SKM-1 (cell line): ENCODE measurements around the gene ADARB2.

Source experiments
- DNase-seq: peaks from one replicate; lab custom pipeline; 2025; ENCODE audit not compliant: unreplicated experiment; lab: John Stamatoyannopoulos, UW

Gene ADARB2

GRCh38 chr10:1151076-1152033 lies 586.0 kb downstream of the ADARB2 start:
- no peak for DNase-seq

- DNase-seq = no peak
Measured at GRCh38 chr10:1150638-1150955, 586.7 kb downstream of the ADARB2 start.

- no peak for DNase-seq
Measured at GRCh38 chr10:1149793-1150637, 587.3 kb downstream of the ADARB2 start.

DNA sequence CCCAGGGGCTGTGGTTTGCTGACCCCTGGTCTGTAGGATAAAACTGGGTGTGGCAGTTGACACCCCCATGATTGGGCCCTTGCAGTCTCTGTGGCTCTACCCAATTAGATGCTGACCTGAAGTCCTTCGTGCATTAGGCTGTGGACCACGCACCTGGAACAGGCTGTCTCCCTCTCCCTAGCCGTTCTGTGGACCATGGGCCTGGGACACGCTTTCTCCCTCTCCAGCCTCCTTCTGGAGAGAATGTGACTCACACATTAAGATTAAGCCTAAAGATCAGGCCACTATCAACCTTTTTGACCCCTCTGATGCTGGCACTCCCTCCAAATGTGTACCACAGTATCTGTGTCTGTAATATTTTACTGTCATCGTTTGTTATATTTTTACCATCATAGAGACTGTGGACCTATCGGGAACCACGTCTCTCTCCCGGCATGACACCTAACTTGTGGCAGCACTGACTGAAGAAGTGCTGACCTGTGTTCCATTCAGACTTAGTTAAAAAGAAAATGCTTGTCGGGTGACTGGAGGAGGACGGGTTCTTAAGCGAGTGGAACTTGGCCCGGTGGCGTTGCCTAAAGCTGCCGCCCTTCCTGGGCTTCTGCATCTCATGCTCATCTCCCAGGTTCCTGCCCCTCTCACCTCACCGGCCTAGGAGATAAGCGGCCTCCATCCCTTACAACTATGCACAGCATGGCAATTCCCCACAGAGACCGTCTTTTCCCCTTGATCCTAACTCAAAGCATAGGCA lies 588.3 kb downstream of the ADARB2 start:
- DNase-seq = no peak

DNA sequence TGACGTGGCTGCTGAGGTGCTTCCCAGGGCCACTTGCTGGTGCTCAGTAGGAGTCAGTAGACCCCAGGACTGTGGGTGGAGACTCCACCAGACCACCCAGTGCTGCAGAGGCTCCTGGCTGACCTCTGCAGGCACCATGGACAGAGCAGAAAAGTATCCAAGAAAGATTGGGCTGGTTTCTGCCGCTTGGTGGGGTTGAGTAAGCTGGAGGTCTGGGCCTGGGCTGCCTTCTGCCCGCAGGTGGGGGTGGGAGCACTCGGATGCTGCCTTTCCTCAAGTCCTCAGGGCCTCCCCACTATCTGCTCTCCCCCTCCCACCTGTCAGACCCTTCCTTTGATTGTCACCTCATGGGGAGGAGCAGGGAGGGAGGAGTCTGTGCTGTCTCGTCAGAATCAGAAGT lies 589.5 kb downstream of the ADARB2 start:
- DNase-seq = no peak

GRCh38 chr10:1142596-1142995 lies 594.7 kb downstream of the ADARB2 start:
- DNase-seq = no peak

DNA sequence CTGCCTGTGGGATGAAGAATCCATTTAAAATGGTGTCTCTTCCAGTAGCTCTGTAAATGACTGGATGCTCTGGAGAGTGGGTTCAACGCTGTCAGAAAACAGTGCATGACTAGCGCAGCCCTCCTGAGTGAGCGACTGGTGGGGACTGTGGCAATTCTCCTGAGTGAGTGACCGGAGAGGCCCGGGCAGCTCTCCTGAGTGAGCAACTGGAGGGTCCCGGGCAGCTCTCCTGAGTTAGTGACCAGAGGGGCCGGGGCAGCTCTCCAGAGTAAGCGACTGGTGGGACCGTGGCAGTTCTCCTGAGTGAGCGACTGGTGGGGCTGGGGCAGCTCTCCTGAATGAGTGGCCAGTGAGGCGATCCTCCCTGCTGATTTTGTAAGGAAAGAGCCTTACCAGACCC lies 595.6 kb downstream of the ADARB2 start:
- no peak for DNase-seq

GRCh38 chr10:1141261-1141660 lies 596.1 kb downstream of the ADARB2 start:
- DNase-seq = no peak

DNA sequence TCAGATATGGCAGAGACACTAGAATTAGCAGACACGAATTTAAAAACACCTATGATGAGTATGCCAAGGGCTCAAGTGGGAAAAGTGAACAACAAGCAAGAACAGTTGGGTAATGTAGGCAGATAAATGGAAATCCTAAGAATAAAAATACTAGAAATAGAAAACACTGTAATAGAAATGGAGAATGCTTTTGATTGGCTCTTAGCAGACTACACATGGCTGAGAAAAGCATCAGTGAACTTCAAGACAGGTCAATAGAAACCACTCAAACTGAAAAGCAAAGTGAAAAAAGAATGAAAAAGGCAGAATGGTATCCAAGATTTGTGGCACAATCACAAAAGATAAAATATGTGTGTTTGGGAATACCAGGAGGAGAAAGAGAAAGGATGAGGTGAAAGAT lies 598.8 kb downstream of the ADARB2 start:
- DNase-seq = no peak

DNA sequence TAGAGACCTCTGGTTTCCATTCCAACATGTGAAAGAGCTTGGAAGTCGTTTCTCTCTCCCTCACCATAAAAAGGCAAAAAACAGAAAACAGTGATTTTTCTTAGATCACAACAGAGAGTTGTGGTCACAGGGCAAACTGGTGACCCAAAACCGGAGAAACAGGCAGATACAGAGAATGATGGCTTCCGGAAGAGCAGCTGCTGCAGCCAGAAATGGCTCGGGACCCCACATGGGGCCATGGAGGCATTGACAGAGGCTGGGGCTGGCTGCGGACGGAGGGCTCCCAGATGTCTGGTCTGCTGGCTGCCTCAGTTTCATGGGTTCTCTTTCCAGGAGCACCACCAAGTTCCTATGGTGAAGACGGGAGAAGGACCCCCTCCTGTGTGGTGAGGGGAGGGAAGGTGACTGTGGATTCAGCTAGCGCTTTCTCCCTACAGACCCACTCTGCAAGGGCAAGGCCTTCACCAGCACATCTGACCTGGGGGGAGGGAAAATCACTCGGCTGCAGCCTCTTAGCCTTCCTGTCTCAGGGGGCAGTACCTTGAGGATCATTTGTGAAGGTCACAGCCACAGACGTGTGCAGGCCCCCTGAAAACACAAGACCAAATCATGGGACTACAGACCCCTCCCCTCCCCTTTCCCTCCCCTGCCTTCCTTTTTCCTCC lies 599.7 kb downstream of the ADARB2 start:
- DNase-seq = no peak

- no peak for DNase-seq
Measured at GRCh38 chr10:1136268-1136667, 601.1 kb downstream of the ADARB2 start.

DNA sequence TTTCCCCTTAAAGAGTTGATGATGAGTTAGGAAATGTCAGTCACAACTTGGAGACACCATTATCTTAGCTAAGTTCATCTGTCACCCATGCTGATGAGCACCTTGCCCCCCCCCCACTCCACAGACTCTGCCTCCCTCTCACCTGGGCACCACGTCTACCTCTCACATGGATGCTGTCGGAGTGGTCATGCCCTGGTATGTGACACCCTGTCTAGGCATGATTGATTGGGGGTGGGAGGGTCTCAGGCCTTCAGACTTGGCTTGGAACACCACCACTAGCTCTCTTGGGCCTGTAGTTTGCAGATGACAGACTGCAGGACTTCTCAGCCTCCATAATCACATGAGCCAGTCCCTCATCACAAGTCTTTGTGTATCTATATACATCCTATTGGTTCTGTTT lies 603.2 kb downstream of the ADARB2 start:
- DNase-seq = no peak

- no peak for DNase-seq
Measured at GRCh38 chr10:1133495-1134045, 603.8 kb downstream of the ADARB2 start.

GRCh38 chr10:1132584-1132983 lies 604.7 kb downstream of the ADARB2 start:
- no peak for DNase-seq

DNA sequence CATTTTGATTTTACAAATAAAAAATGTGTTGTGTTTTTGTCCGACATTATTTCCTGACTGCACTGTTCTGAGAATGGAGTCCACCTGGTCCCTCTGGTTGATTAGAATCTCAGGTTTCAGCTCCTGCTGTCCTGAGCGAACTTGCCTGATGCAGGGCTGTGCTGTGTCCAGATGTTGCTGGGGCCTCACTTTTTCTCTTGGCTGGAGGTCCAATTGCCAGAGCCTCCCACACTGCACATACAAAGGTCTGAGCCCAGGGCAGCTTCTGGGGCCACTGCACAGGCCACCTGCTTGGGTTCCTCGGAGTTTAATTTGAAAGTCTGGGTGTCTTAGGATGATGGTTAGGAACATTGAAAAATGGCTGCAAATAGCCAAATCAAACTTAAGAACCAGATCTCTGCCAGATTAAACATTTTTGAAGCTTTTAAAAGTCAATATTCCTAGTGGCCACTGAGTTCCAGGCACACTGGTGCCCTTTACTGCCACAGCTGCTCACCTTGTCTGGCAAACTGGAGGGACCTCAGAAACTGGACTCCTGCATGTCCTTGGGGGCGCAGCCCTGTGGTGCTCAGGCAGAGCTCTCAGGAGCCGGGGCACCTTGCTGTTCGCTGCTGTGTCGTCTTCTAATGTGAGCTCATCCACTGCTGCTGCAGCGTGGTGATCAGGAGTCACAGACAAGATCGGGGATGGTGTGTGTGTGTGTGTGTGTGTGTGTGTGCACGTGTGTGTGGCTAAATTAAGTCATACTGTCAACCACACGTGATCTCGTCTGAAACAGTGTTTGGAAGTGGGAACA lies 606.1 kb downstream of the ADARB2 start:
- DNase-seq = no peak

DNA sequence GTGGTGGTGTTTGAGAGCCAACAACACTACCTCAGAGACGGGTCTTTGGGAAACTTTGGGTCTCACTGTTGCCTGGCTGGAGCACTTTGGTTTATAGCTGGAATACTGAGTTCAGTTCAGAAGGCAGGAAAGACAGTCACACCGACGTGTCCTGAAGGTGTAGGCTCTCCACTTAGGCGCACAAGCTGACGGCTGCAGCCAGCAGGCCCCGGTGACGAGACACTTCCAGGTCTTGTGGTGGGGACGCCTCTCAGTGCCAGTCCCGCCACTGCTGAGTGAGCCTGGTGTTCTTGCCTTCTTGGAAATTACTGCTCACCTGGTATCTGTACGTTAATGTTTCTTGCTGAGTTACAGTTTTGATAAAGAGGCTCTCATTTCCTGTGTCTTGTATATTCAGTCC lies 607.1 kb downstream of the ADARB2 start:
- no peak for DNase-seq

- DNase-seq = no peak
Measured at GRCh38 chr10:1128649-1129048, 608.7 kb downstream of the ADARB2 start.

DNA sequence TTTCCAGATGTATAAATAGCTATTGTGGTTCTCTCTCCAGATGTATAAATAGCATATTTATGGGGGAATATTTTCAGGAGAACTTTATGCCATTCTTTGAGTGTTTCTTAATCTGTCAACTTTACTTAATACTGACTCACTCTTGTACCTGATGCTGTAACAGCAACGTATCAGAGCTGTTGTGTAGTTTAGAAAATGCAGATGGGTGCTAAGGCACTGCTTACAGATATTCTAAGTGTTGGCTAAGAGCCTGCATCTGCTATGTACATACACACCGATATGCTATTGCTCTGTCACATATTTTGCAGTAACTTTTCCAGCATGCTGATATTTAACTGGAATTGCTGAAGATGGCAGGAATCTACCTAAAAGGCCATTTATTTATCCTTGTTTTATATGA lies 609.2 kb downstream of the ADARB2 start:
- DNase-seq = no peak

GRCh38 chr10:1127629-1128028 lies 609.7 kb downstream of the ADARB2 start:
- DNase-seq = no peak
